ENCODE data around the gene FHOD3.

FHOD3 gene

GRCh38 chr18:36769611-36770314, 472.2 kb downstream of the FHOD3 start:
- DNase-seq, result no peak

GRCh38 chr18:36770315-36770946, 472.9 kb downstream of the FHOD3 start:
- no peak for DNase-seq

GRCh38 chr18:36771245-36771644, 473.7 kb downstream of the FHOD3 start:
- no peak for DNase-seq

GRCh38 chr18:36772241-36772723, 474.8 kb downstream of the FHOD3 start:
- DNase-seq, result no peak

GRCh38 chr18:36775396-36775795, 477.9 kb downstream of the FHOD3 start:
- DNase-seq, result no peak

- no peak for DNase-seq
Measured at GRCh38 chr18:36776650-36777049, 479.1 kb downstream of the FHOD3 start.

- no peak for DNase-seq
Measured at GRCh38 chr18:36777566-36777965, 480.1 kb downstream of the FHOD3 start.

- no peak for DNase-seq
Measured at GRCh38 chr18:36780748-36781147, 483.2 kb downstream of the FHOD3 start.

- no peak for DNase-seq
Measured at GRCh38 chr18:36782710-36783109, 485.2 kb downstream of the FHOD3 start.

- DNase-seq, result no peak
Measured at GRCh38 chr18:36783792-36784191, 486.3 kb downstream of the FHOD3 start.

GRCh38 chr18:36786686-36787085, 489.2 kb downstream of the FHOD3 start:
- DNase-seq, result no peak

GRCh38 chr18:36792634-36793283, 495.2 kb downstream of the FHOD3 start:
- DNase-seq, result no peak

GRCh38 chr18:36798738-36799473, 501.4 kb downstream of the FHOD3 start:
- DNase-seq, result no peak

GRCh38 chr18:36805105-36805504, 507.6 kb downstream of the FHOD3 start:
- DNase-seq, result no peak

- DNase-seq, result no peak
Measured at GRCh38 chr18:36808681-36809080, 511.2 kb downstream of the FHOD3 start.

- no peak for DNase-seq
Measured at GRCh38 chr18:36809590-36810381, 512.3 kb downstream of the FHOD3 start.

GRCh38 chr18:36811430-36811829, 513.9 kb downstream of the FHOD3 start:
- no peak for DNase-seq

- no peak for DNase-seq
Measured at GRCh38 chr18:36811955-36812354, 514.4 kb downstream of the FHOD3 start.

- DNase-seq, result no peak
Measured at GRCh38 chr18:36812678-36813077, 515.2 kb downstream of the FHOD3 start.

- no peak for DNase-seq
Measured at GRCh38 chr18:36813101-36813775, 515.7 kb downstream of the FHOD3 start.

GRCh38 chr18:36813824-36814223, 516.3 kb downstream of the FHOD3 start:
- no peak for DNase-seq

- no peak for DNase-seq
Measured at GRCh38 chr18:36814994-36815393, 517.5 kb downstream of the FHOD3 start.

Measured in activated naive CD4-positive, alpha-beta T cell (primary cell).